Trophoblast cell (in vitro differentiated cells and primary cell): Measurements from ENCODE around the gene FCER1G.

ENCODE experiments used
- DNase-seq, 2 donors: peaks; one replicate each; pipeline ENCODE4 v3.0.0-alpha.2; 2016
- H2AFZ ChIP-seq: 2 replicates; pipeline ENCODE4 v1.6.1; 2013; ENCODE audit warnings: low read length, moderate library complexity, mild to moderate bottlenecking; ENCODE audit not compliant: insufficient read depth, poor library complexity
- H2AK5ac ChIP-seq: 2 replicates; pipeline ENCODE4 v1.6.1; 2013; ENCODE audit warnings: mild to moderate bottlenecking, low read length
- H2BK120ac ChIP-seq: 2 replicates; pipeline ENCODE4 v1.6.1; 2013; ENCODE audit warnings: low read length, mild to moderate bottlenecking, moderate library complexity; ENCODE audit not compliant: insufficient read depth, poor library complexity
- H2BK12ac ChIP-seq: 2 replicates; pipeline ENCODE4 v1.6.1; 2013; ENCODE audit warnings: mild to moderate bottlenecking, low read length, moderate library complexity
- H2BK5ac ChIP-seq: 2 replicates; pipeline ENCODE4 v1.6.1; 2013; ENCODE audit warnings: low read length, low read depth, moderate library complexity, mild to moderate bottlenecking; ENCODE audit not compliant: poor library complexity
- H3K14ac ChIP-seq: 2 replicates; pipeline ENCODE4 v1.6.1; 2013; ENCODE audit warnings: mild to moderate bottlenecking, low read length
- H3K18ac ChIP-seq: 2 replicates; pipeline ENCODE4 v1.6.1; 2013; ENCODE audit warnings: mild to moderate bottlenecking, low read length
- H3K23ac ChIP-seq: 2 replicates; pipeline ENCODE4 v1.6.1; 2013; ENCODE audit warnings: low read length
- H3K27ac ChIP-seq: 2 replicates; pipeline ENCODE4 v1.5.1; 2013; ENCODE audit warnings: low read depth, mild to moderate bottlenecking, inconsistent platforms, low read length, moderate library complexity
- H3K27me3 ChIP-seq: 2 replicates; pipeline ENCODE4 v1.6.1; 2013; ENCODE audit warnings: inconsistent platforms, mild to moderate bottlenecking, low read length, moderate library complexity; ENCODE audit not compliant: insufficient read depth
- H3K36me3 ChIP-seq, 2 experiments: 1 replicate in 1 of 2; 2 replicates in 1 of 2; pipeline ENCODE4 v1.6.1; 2013; ENCODE audit warnings: low read length in 2 of 2, mild to moderate bottlenecking in 2 of 2, moderate library complexity in 1 of 2; ENCODE audit not compliant: insufficient read depth in 2 of 2, control insufficient read depth in 1 of 2
- H3K4ac ChIP-seq: 2 replicates; pipeline ENCODE4 v1.6.1; 2013; ENCODE audit warnings: low read depth, mild to moderate bottlenecking, low read length, moderate library complexity
- H3K4me1 ChIP-seq, 2 experiments: 1 replicate in 1 of 2; 2 replicates in 1 of 2; pipeline ENCODE4 v1.6.1; 2013; ENCODE audit warnings: low read length in 2 of 2, mild to moderate bottlenecking in 2 of 2, moderate library complexity in 1 of 2; ENCODE audit not compliant: insufficient read depth in 2 of 2, control insufficient read depth in 1 of 2
- H3K4me2 ChIP-seq: 2 replicates; pipeline ENCODE4 v1.6.1; 2013; ENCODE audit warnings: inconsistent platforms, mild to moderate bottlenecking, low read length, moderate library complexity
- H3K4me3 ChIP-seq: 2 replicates; pipeline ENCODE4 v1.5.1; 2013; ENCODE audit warnings: mild to moderate bottlenecking, low read depth, low read length, inconsistent platforms
- H3K79me1 ChIP-seq: one replicate; pipeline ENCODE4 v1.6.1; 2013; ENCODE audit warnings: low read length
- H3K79me2 ChIP-seq: 2 replicates; pipeline ENCODE4 v1.6.1; 2013; ENCODE audit warnings: low read length, mild to moderate bottlenecking; ENCODE audit not compliant: control insufficient read depth, insufficient read depth, poor library complexity
- H3K9ac ChIP-seq: 2 replicates; pipeline ENCODE4 v1.6.1; 2013; ENCODE audit warnings: mild to moderate bottlenecking, low read length
- H3K9me3 ChIP-seq: 2 replicates; pipeline ENCODE4 v1.6.1; 2013; ENCODE audit warnings: low read depth, mild to moderate bottlenecking, control low read depth, inconsistent platforms, low read length; ENCODE audit not compliant: insufficient read depth
- H4K12ac ChIP-seq: 2 replicates; pipeline ENCODE4 v1.6.1; 2013; ENCODE audit warnings: low read depth, mild to moderate bottlenecking, low read length, moderate library complexity
- H4K8ac ChIP-seq: 2 replicates; pipeline ENCODE4 v1.6.1; 2013; ENCODE audit warnings: low read depth, mild to moderate bottlenecking, low read length, moderate library complexity
- H4K91ac ChIP-seq: one replicate; pipeline ENCODE4 v1.6.1; 2013; ENCODE audit warnings: low read depth, mild to moderate bottlenecking, low read length, moderate library complexity
- WGBS: extraction: QIAGEN DNeasy Blood & Tissue Kit; methylation state at CpG from one replicate; pipeline ENCODE4 v1.1.7; 2013; ENCODE audit warnings: missing lambda C conversion rate; ENCODE audit not compliant: insufficient read length, insufficient coverage; ENCODE audit errors: extremely low coverage; 5-methylcytosine and 5-hydroxymethylcytosine counted together

FCER1G gene

GRCh38 chr1:161196521-161197451 is 18.3 kb upstream of the FCER1G start:
- Histone ChIP-seq H3K23ac (no peak overlapping the region), H2AK5ac (no peak overlapping the region), H3K4me3 (no peak overlapping the region), H3K9ac (no peak overlapping the region), H3K79me2 (peaks cover 2% of the 10 kb centered on the region), H2BK120ac (no peak overlapping the region), H2AFZ (no peak overlapping the region), H4K12ac (peak overlapping the region; percentile 2), H2BK5ac (no peak overlapping the region), H3K27me3 (no peaks in the 10 kb centered on the region), H3K14ac (no peak overlapping the region), H3K4me2 (no peak overlapping the region), H3K36me3 (no peaks in the 10 kb centered on the region), H3K9me3 (no peaks in the 10 kb centered on the region), H3K4me1 (peaks cover 24 to 26% of the 10 kb centered on the region in 2 experiments), H4K91ac (no peak overlapping the region), H3K79me1 (peaks cover 7% of the 10 kb centered on the region), H4K8ac (peak overlapping the region; percentile 1), H3K27ac (no peak overlapping the region), H3K18ac (no peak overlapping the region), H3K4ac (no peak overlapping the region), H2BK12ac (no peak overlapping the region)
- WGBS: no CpG with 5 or more reads among the region's 27 CpGs
- DNase-seq: no peak

GRCh38 chr1:161197560-161198193 is 17.4 kb upstream of the FCER1G start:
- Histone ChIP-seq H2AK5ac (no peak overlapping the region), H3K27me3 (no peaks in the 10 kb centered on the region), H3K27ac (no peak overlapping the region), H3K4me1 (peaks cover 24 to 27% of the 10 kb centered on the region in 2 experiments), H3K14ac (no peak overlapping the region), H3K79me1 (peaks cover 14% of the 10 kb centered on the region), H3K36me3 (no peaks in the 10 kb centered on the region), H2BK5ac (no peak overlapping the region), H2BK120ac (no peak overlapping the region), H3K4ac (no peak overlapping the region), H3K79me2 (peaks cover 6% of the 10 kb centered on the region), H3K23ac (no peak overlapping the region), H4K12ac (no peak overlapping the region), H2BK12ac (no peak overlapping the region), H3K4me3 (no peak overlapping the region), H4K91ac (no peak overlapping the region), H4K8ac (no peak overlapping the region), H3K9me3 (no peaks in the 10 kb centered on the region), H3K18ac (no peak overlapping the region), H3K4me2 (no peak overlapping the region), H2AFZ (no peak overlapping the region), H3K9ac (no peak overlapping the region)
- no peak for DNase-seq
- WGBS: no CpG with 5 or more reads among the region's 11 CpGs

GRCh38 chr1:161198194-161198896 is 16.8 kb upstream of the FCER1G start:
- Histone ChIP-seq H3K14ac (peak overlapping the region; percentile 33), H2BK120ac (no peak overlapping the region), H2BK5ac (no peak overlapping the region), H3K79me1 (peaks cover 14% of the 10 kb centered on the region), H3K36me3 (no peaks in the 10 kb centered on the region), H3K23ac (no peak overlapping the region), H3K9ac (no peak overlapping the region), H4K8ac (peak overlapping the region; percentile 64), H3K79me2 (peaks cover 6% of the 10 kb centered on the region), H3K27ac (no peak overlapping the region), H3K27me3 (no peaks in the 10 kb centered on the region), H2BK12ac (peak overlapping the region; percentile 70), H2AK5ac (no peak overlapping the region), H4K91ac (no peak overlapping the region), H3K4me1 (peaks cover 27 to 29% of the 10 kb centered on the region in 2 experiments), H3K4me2 (no peak overlapping the region), H3K4me3 (no peak overlapping the region), H4K12ac (no peak overlapping the region), H3K18ac (no peak overlapping the region), H2AFZ (peak overlapping the region; percentile 58), H3K9me3 (no peaks in the 10 kb centered on the region), H3K4ac (no peak overlapping the region)
- WGBS: no CpG with 5 or more reads among the region's 20 CpGs
- peak in 1 of 2 donors; percentile 33 for DNase-seq

- no CpG with 5 or more reads among the region's 11 CpGs for WGBS
- H4K12ac ChIP-seq: no peak within 1 kb of the TSS
- no peak within 1 kb of the TSS for H3K4ac ChIP-seq
- H3K9me3 ChIP-seq: no peaks in the 10 kb centered on the region
- H3K36me3 ChIP-seq: peaks cover 2 to 4% of the 10 kb centered on the region in 2 experiments
- peak within 1 kb of the TSS; percentile 64 for H4K8ac ChIP-seq
- no peak within 1 kb of the TSS for H4K91ac ChIP-seq
- H3K79me1 ChIP-seq: peaks cover 14% of the 10 kb centered on the region
- H3K14ac ChIP-seq: peak within 1 kb of the TSS; percentile 33
- peak within 1 kb of the TSS; percentile 70 for H2BK12ac ChIP-seq
- no peak within 1 kb of the TSS for H3K27ac ChIP-seq
- no peak within 1 kb of the TSS for H3K4me2 ChIP-seq
- H2BK5ac ChIP-seq: no peak within 1 kb of the TSS
- H3K27me3 ChIP-seq: no peaks in the 10 kb centered on the region
- no peak within 1 kb of the TSS for H2AK5ac ChIP-seq
- H2AFZ ChIP-seq: peak within 1 kb of the TSS; percentile 58
- no peak within 1 kb of the TSS for H2BK120ac ChIP-seq
- H3K79me2 ChIP-seq: peaks cover 6% of the 10 kb centered on the region
- H3K4me1 ChIP-seq: peaks cover 27 to 31% of the 10 kb centered on the region in 2 experiments
- no peak within 1 kb of the TSS for H3K18ac ChIP-seq
- H3K9ac ChIP-seq: no peak within 1 kb of the TSS
- no peak for DNase-seq
- no peak within 1 kb of the TSS for H3K4me3 ChIP-seq
- no peak within 1 kb of the TSS for H3K23ac ChIP-seq
These were observed 16.1 kb upstream of the FCER1G start, which contains the start of gene ADAMTS4 for GRCh38 chr1:161198897-161199431. TSS of gene ADAMTS4 (minus strand) at chr1:161199054. CDS start at chr1:161198627, 427 bp downstream.
